Measurements from ENCODE around the gene FEM1A. TPM values are rescaled to one million over a fixed set of nuclear protein-coding genes. Genes with fewer than 3 reads are reported as not detected.
"Not testable (repeated sequence)": the region's sequence is repeated elsewhere in the genome, so short reads cannot be mapped to it uniquely, and the experiment has no call there.

FEM1A gene
- total RNA-seq, 1 donor from 2014 or later = 12.0 TPM

- H3K27ac Mint-ChIP-seq (ENCODE audit: unreplicated experiment) = no peak overlapping the region
- no peaks in the 10 kb centered on the region for H3K9me3 Mint-ChIP-seq (ENCODE audit: unreplicated experiment)
- DNase-seq (ENCODE audit: extremely low spot score, unreplicated experiment) = no peak
- no peaks in the 10 kb centered on the region for H3K4me1 Mint-ChIP-seq (ENCODE audit: unreplicated experiment)
- no peak overlapping the region for H3K4me3 Mint-ChIP-seq (ENCODE audit: unreplicated experiment)
- no peak for TF ChIP-seq CTCF (IDR thresholded peaks at IDR 0.05)
- no peaks in the 10 kb centered on the region for H3K27me3 Mint-ChIP-seq (ENCODE audit: unreplicated experiment)
- peaks cover 6% of the 10 kb centered on the region for H3K36me3 Mint-ChIP-seq (ENCODE audit: unreplicated experiment)
These were observed 9.1 kb downstream of the FEM1A start for GRCh38 chr19:4800591-4801081.

GRCh38 chr19:4801085-4801619 is 9.6 kb downstream of the FEM1A start:
- peaks cover 6% of the 10 kb centered on the region for H3K36me3 Mint-ChIP-seq (ENCODE audit: unreplicated experiment)
- no peaks in the 10 kb centered on the region for H3K9me3 Mint-ChIP-seq (ENCODE audit: unreplicated experiment)
- H3K27me3 Mint-ChIP-seq (ENCODE audit: unreplicated experiment) = no peaks in the 10 kb centered on the region
- no peak overlapping the region for H3K27ac Mint-ChIP-seq (ENCODE audit: unreplicated experiment)
- H3K4me1 Mint-ChIP-seq (ENCODE audit: unreplicated experiment) = no peaks in the 10 kb centered on the region
- DNase-seq (ENCODE audit: extremely low spot score, unreplicated experiment) = no peak
- TF ChIP-seq CTCF (IDR thresholded peaks at IDR 0.05) = no peak
- no peak overlapping the region for H3K4me3 Mint-ChIP-seq (ENCODE audit: unreplicated experiment)

- no peaks in the 10 kb centered on the region for H3K9me3 Mint-ChIP-seq (ENCODE audit: unreplicated experiment)
These were observed 11.2 kb downstream of the FEM1A start for GRCh38 chr19:4802711-4803110.

GRCh38 chr19:4803736-4804695 is 12.5 kb downstream of the FEM1A start:
- no peaks in the 10 kb centered on the region for H3K27me3 Mint-ChIP-seq (ENCODE audit: unreplicated experiment)
- H3K4me1 Mint-ChIP-seq (ENCODE audit: unreplicated experiment) = no peaks in the 10 kb centered on the region
- H3K4me3 Mint-ChIP-seq (ENCODE audit: unreplicated experiment) = no peak overlapping the region
- TF ChIP-seq CTCF (IDR thresholded peaks at IDR 0.05) = peak; percentile 74
- H3K36me3 Mint-ChIP-seq (ENCODE audit: unreplicated experiment) = no peaks in the 10 kb centered on the region
- H3K9me3 Mint-ChIP-seq (ENCODE audit: unreplicated experiment) = no peaks in the 10 kb centered on the region
- no peak overlapping the region for H3K27ac Mint-ChIP-seq (ENCODE audit: unreplicated experiment)
- DNase-seq (ENCODE audit: extremely low spot score, unreplicated experiment) = no peak

More at GRCh38 chr19:4802711-4803110, 11.2 kb downstream of the FEM1A start:
- Mint-ChIP-seq H3K4me1 (ENCODE audit: unreplicated experiment) (no peaks in the 10 kb centered on the region), H3K27me3 (ENCODE audit: unreplicated experiment) (no peaks in the 10 kb centered on the region), H3K36me3 (ENCODE audit: unreplicated experiment) (no peaks in the 10 kb centered on the region), H3K27ac (ENCODE audit: unreplicated experiment) (no peak overlapping the region), H3K4me3 (ENCODE audit: unreplicated experiment) (no peak overlapping the region)
- DNase-seq (ENCODE audit: extremely low spot score, unreplicated experiment) = no peak
- no peak for TF ChIP-seq CTCF (IDR thresholded peaks at IDR 0.05)

- DNase-seq (ENCODE audit: extremely low spot score, unreplicated experiment); H3K4me3 Mint-ChIP-seq (ENCODE audit: unreplicated experiment): not testable (repeated sequence)
These were observed 13.6 kb downstream of the FEM1A start for GRCh38 chr19:4805140-4805539.

More at GRCh38 chr19:4805140-4805539, 13.6 kb downstream of the FEM1A start:
- not testable (repeated sequence) for H3K27me3 Mint-ChIP-seq (ENCODE audit: unreplicated experiment); H3K4me1 Mint-ChIP-seq (ENCODE audit: unreplicated experiment); H3K27ac Mint-ChIP-seq (ENCODE audit: unreplicated experiment); H3K9me3 Mint-ChIP-seq (ENCODE audit: unreplicated experiment); H3K36me3 Mint-ChIP-seq (ENCODE audit: unreplicated experiment)

Measured in osteocyte (in vitro differentiated cells).